Progenitor cell of endocrine pancreas (in vitro differentiated cells): ENCODE measurements around the gene P4HA3. TPM values are rescaled to one million over a fixed set of nuclear protein-coding genes. Genes with fewer than 3 reads are reported as not detected.

ENCODE experiments used
- DNase-seq: peaks from one replicate; pipeline ENCODE4 v3.0.0; 2021; ENCODE audit warnings: low spot score; ENCODE audit not compliant: unreplicated experiment
- H3K27ac Mint-ChIP-seq: 2 replicates; pipeline ENCODE4 v1.8.0; 2021; ENCODE audit warnings: mild to moderate bottlenecking, moderate library complexity, mixed read lengths
- H3K27me3 Mint-ChIP-seq: 2 replicates; pipeline ENCODE4 v1.8.0; 2021; ENCODE audit warnings: mixed read lengths
- H3K36me3 Mint-ChIP-seq: 2 replicates; pipeline ENCODE4 v1.8.0; 2022; ENCODE audit warnings: mixed read lengths; ENCODE audit not compliant: insufficient read depth
- H3K4me1 Mint-ChIP-seq: 2 replicates; pipeline ENCODE4 v1.8.0; 2021; ENCODE audit warnings: low read depth, mixed read lengths
- H3K4me3 Mint-ChIP-seq: 2 replicates; pipeline ENCODE4 v1.8.0; 2021; ENCODE audit warnings: low read depth, mild to moderate bottlenecking, moderate library complexity, mixed read lengths
- H3K9me3 Mint-ChIP-seq: 2 replicates; pipeline ENCODE4 v1.8.0; 2021; ENCODE audit warnings: low read depth, mixed read lengths
- total RNA-seq: library from RNA; stranded (reverse); gene quantifications from 2 replicates; pipeline ENCODE4 v1.2.1, GENCODE V29; 2021
- TF ChIP-seq, protein P1 (sequence below): fragments of 200-600 bp; sonication (generic); IDR thresholded peaks from one replicate; pipeline ENCODE4 v1.5.0; 2021; ENCODE audit warnings: antibody characterized with exemption, mild to moderate bottlenecking; ENCODE audit not compliant: unreplicated experiment

P4HA3 gene
- total RNA-seq, 1 donor from 2014 or later, result 0.17 TPM

DNA sequence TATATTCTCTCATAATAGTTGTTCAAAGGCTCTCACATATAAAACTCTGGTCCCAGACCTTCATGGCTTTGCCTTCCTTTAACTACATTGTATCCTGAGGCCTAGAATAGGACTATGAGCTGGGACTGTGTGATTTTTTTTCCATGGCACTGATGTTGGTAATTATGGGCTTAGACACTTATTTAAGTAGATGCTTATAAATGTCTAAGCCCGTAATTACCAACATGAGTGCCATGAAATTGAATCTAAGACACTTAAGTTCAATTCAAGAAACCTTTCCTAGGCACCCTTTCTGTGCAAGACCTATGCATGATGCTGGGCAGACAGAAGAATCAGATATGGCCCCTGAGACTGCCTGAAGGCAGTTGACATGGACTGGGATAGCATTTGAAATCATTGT is 63.0 kb downstream of the P4HA3 start:
- Mint-ChIP-seq H3K27me3 (no peaks in the 10 kb centered on the region), H3K36me3 (peaks cover 5% of the 10 kb centered on the region), H3K27ac (no peak overlapping the region), H3K9me3 (no peaks in the 10 kb centered on the region), H3K4me1 (no peaks in the 10 kb centered on the region), H3K4me3 (no peak overlapping the region)
- TF ChIP-seq, protein P1, sequence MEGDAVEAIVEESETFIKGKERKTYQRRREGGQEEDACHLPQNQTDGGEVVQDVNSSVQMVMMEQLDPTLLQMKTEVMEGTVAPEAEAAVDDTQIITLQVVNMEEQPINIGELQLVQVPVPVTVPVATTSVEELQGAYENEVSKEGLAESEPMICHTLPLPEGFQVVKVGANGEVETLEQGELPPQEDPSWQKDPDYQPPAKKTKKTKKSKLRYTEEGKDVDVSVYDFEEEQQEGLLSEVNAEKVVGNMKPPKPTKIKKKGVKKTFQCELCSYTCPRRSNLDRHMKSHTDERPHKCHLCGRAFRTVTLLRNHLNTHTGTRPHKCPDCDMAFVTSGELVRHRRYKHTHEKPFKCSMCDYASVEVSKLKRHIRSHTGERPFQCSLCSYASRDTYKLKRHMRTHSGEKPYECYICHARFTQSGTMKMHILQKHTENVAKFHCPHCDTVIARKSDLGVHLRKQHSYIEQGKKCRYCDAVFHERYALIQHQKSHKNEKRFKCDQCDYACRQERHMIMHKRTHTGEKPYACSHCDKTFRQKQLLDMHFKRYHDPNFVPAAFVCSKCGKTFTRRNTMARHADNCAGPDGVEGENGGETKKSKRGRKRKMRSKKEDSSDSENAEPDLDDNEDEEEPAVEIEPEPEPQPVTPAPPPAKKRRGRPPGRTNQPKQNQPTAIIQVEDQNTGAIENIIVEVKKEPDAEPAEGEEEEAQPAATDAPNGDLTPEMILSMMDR, result no peak
- no peak for DNase-seq

DNA sequence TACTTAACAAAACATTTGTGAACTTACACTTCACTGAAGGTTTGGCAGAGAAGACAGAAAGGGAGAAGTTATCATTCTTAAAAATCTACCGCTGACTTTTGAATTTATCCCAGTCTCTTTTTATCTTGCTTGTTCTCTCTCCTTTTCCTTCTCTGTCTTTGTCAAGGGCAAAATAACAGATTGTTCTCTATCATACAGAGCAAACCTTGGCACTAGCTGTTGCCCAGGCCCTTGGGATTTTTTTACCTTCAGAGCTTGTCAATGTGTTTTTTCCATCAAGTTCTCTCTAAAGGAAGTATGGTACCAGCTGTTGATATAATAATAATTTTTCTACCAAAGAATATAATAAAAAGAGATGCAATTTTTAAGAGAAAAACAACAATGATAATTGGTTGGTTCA is 73.2 kb downstream of the P4HA3 start:
- Mint-ChIP-seq H3K27me3 (no peaks in the 10 kb centered on the region), H3K4me1 (no peaks in the 10 kb centered on the region), H3K36me3 (peaks cover 16% of the 10 kb centered on the region), H3K9me3 (no peaks in the 10 kb centered on the region), H3K27ac (no peak overlapping the region), H3K4me3 (no peak overlapping the region)
- TF ChIP-seq, protein P1, result no peak
- DNase-seq, result no peak

GRCh38 chr11:74237541-74237940 is 73.9 kb downstream of the P4HA3 start:
- Mint-ChIP-seq H3K4me1 (no peaks in the 10 kb centered on the region), H3K36me3 (peaks cover 16% of the 10 kb centered on the region), H3K27me3 (no peaks in the 10 kb centered on the region), H3K27ac (no peak overlapping the region), H3K4me3 (no peak overlapping the region), H3K9me3 (no peaks in the 10 kb centered on the region)
- TF ChIP-seq, protein P1, result no peak
- DNase-seq, result no peak

- H3K27me3 Mint-ChIP-seq, result no peaks in the 10 kb centered on the region
- H3K36me3 Mint-ChIP-seq, result peaks cover 16% of the 10 kb centered on the region
- TF ChIP-seq, protein P1, result no peak
- DNase-seq, result no peak
- H3K9me3 Mint-ChIP-seq, result no peaks in the 10 kb centered on the region
- H3K4me3 Mint-ChIP-seq, result no peak overlapping the region
- H3K27ac Mint-ChIP-seq, result no peak overlapping the region
- H3K4me1 Mint-ChIP-seq, result no peaks in the 10 kb centered on the region
Measured at GRCh38 chr11:74235121-74235520, 76.3 kb downstream of the P4HA3 start.

GRCh38 chr11:74233683-74234082 is 77.8 kb downstream of the P4HA3 start:
- Mint-ChIP-seq H3K36me3 (peaks cover 7% of the 10 kb centered on the region), H3K4me1 (no peaks in the 10 kb centered on the region), H3K4me3 (no peak overlapping the region), H3K9me3 (no peaks in the 10 kb centered on the region), H3K27ac (no peak overlapping the region), H3K27me3 (no peaks in the 10 kb centered on the region)
- no peak for DNase-seq
- TF ChIP-seq, protein P1, result no peak
